ENCODE measurements around the gene COL6A2.

DNA sequence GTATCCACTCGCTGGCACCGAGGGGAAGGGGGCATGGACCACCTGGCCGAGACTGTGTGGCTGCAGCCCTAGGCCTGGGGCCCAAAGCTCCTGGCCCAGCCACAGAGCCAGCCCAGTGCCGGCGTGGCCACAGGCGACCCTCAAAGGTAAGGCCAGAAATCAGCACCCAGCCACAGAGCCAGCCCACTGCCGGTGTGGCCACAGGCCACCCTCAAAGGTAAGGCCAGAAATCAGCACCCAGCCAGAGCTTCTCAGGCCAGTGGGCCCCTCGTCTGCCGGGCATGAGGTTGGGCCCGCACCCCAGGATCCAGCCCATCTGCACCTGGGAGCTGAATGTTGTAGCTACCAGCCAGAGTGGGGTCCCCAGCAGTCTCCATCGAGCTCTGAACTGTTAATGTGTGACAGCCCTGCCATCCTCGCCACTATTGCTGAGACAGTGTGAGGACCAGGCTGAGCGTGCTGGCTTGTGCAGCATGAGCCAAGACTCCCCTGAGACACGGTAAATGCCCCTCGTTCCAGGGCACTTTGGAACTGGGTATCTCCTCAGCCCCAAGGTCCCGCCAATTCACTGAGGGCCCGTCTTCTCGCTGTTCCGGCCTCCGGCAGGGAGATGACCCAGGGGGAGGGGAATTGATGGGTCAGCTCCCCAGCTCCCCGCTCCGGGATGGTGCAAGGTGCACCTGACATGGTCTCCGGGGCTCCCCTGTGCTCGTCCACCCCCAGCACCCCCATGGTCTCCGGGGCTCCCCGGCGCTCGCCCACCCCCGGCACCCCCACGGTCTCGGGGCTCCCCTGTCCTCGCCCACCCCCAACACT is 62.1 kb downstream of the COL6A2 start:
- TF ChIP-seq POLR2A (IDR thresholded peaks at IDR 0.05): no peak
- TF ChIP-seq, protein P1, sequence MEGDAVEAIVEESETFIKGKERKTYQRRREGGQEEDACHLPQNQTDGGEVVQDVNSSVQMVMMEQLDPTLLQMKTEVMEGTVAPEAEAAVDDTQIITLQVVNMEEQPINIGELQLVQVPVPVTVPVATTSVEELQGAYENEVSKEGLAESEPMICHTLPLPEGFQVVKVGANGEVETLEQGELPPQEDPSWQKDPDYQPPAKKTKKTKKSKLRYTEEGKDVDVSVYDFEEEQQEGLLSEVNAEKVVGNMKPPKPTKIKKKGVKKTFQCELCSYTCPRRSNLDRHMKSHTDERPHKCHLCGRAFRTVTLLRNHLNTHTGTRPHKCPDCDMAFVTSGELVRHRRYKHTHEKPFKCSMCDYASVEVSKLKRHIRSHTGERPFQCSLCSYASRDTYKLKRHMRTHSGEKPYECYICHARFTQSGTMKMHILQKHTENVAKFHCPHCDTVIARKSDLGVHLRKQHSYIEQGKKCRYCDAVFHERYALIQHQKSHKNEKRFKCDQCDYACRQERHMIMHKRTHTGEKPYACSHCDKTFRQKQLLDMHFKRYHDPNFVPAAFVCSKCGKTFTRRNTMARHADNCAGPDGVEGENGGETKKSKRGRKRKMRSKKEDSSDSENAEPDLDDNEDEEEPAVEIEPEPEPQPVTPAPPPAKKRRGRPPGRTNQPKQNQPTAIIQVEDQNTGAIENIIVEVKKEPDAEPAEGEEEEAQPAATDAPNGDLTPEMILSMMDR (IDR thresholded peaks at IDR 0.05): no peak
- no peak for TF ChIP-seq POLR2AphosphoS5 (IDR thresholded peaks at IDR 0.05)
- TF ChIP-seq EP300 (IDR thresholded peaks at IDR 0.05): no peak
